K562 (cell line): ENCODE results near the gene CHDH. TPM values are rescaled to one million over a fixed set of nuclear protein-coding genes. Genes with fewer than 3 reads are reported as not detected.

Experiments
- ATAC-seq: fragments of 200-7000 bp; cut with Tn5 transposase; 3 replicates; pipeline ENCODE4 v1.9.1; 2020; ENCODE audit warnings: moderate library complexity
- BruUV-seq: library from RNA; stranded (reverse); fragments of 400-500 nt; replicated peaks from 2 replicates; lab custom pipeline; 2021; lab: Mats Ljungman, UMichigan
- CTCF ChIA-PET: fragments of 300-600 bp; formaldehyde crosslinking; extraction: SDS; loops from one replicate; lab custom pipeline; 2021; ENCODE audit warnings: low intra/inter-chr PET ratio; lab: Yijun Ruan, JAX
- POLR2A ChIA-PET: fragments of 300-600, 350-650 bp; sonication (Branson Sonifier 250); formaldehyde crosslinking; extraction: SDS; loops from one replicate; lab custom pipeline; 2021; ENCODE audit warnings: antibody characterized with exemption, inconsistent platforms; lab: Yijun Ruan, JAX
- DNase-seq, 4 experiments: peaks; one replicate each; pipeline versions ENCODE4 v3.0.0 to v3.0.0-alpha.2; 2011 to 2018; ENCODE audit warnings: low spot score in 3 of 4, mixed read lengths in 3 of 4; ENCODE audit errors: extremely low read depth in 1 of 4
- FAIRE-seq: peaks from 2 replicates; lab custom pipeline; 2011; peaks lifted over from hg19 to GRCh38; lab: Jason Lieb, UNC
- H2AFZ ChIP-seq: 2 replicates; pipeline ENCODE4 v1.6.0; 2011; ENCODE audit warnings: low read depth, low read length, control low read depth, inconsistent platforms
- H3K27ac ChIP-seq: fragments of 200-600 bp; 3 replicates; pipeline ENCODE4 v1.8.0; 2011; ENCODE audit warnings: low read depth, mild to moderate bottlenecking, control low read depth, inconsistent platforms, low read length, moderate library complexity, mixed read lengths; ENCODE audit errors: extremely low read depth
- H3K27me3 ChIP-seq, 2 experiments: fragments of 300-600 bp in 1 of 2; 2 replicates in 1 of 2; 3 replicates in 1 of 2; pipeline versions ENCODE4 v1.6.0 to v1.8.0; 2011; ENCODE audit warnings: inconsistent platforms in 2 of 2, low read length in 2 of 2, mild to moderate bottlenecking in 1 of 2, mixed read lengths in 1 of 2, moderate library complexity in 1 of 2; ENCODE audit not compliant: control insufficient read depth in 2 of 2, insufficient read depth in 2 of 2
- H3K36me3 ChIP-seq: fragments of 300-600 bp; 3 replicates; pipeline ENCODE4 v1.8.0; 2011; ENCODE audit warnings: mild to moderate bottlenecking, low read length, inconsistent platforms; ENCODE audit not compliant: control insufficient read depth, insufficient read depth
- H3K4me1 ChIP-seq, 2 experiments: fragments of 200-600 bp in 1 of 2; replicated peaks in 1 of 2; 2 replicates in 1 of 2; 3 replicates in 1 of 2; pipeline versions ENCODE4 v1.5.1 to v1.8.0; 2011; ENCODE audit warnings: inconsistent platforms in 2 of 2, low read length in 2 of 2, mild to moderate bottlenecking in 1 of 2, mixed read lengths in 1 of 2, moderate library complexity in 1 of 2; ENCODE audit not compliant: control insufficient read depth in 2 of 2, insufficient read depth in 2 of 2
- H3K4me2 ChIP-seq: 2 replicates; pipeline ENCODE4 v1.6.1; 2011; ENCODE audit warnings: low read length, control low read depth, inconsistent platforms, mixed read lengths; ENCODE audit not compliant: insufficient read depth
- H3K4me3 ChIP-seq: fragments of 200-600 bp; sonication (generic), shearing (Covaris generic); 2 replicates; pipeline ENCODE4 v1.5.1; 2016; ENCODE audit warnings: control low read depth, inconsistent platforms
- H3K79me2 ChIP-seq: fragments of 200-600 bp; 3 replicates; pipeline ENCODE4 v1.8.0; 2011; ENCODE audit warnings: low read length, inconsistent platforms; ENCODE audit not compliant: control insufficient read depth, insufficient read depth
- H3K9ac ChIP-seq, 2 experiments: 2 replicates each; pipeline versions ENCODE4 v1.6.0 to v1.6.1; 2011; ENCODE audit warnings: low read depth in 2 of 2, low read length in 2 of 2, control low read depth in 1 of 2, inconsistent platforms in 1 of 2, mild to moderate bottlenecking in 1 of 2, mixed read lengths in 1 of 2; ENCODE audit not compliant: insufficient read depth in 1 of 2
- H3K9me1 ChIP-seq: one replicate; pipeline ENCODE4 v1.6.0; 2011; ENCODE audit warnings: inconsistent platforms, mild to moderate bottlenecking, low read length, moderate library complexity; ENCODE audit not compliant: control insufficient read depth, insufficient read depth
- H3K9me3 ChIP-seq: replicated peaks from 2 replicates; pipeline ENCODE4 v1.5.1; 2011; ENCODE audit warnings: low read depth, low read length, inconsistent platforms; ENCODE audit not compliant: control insufficient read depth, insufficient read depth
- H4K20me1 ChIP-seq: replicated peaks from 2 replicates; pipeline ENCODE4 v1.6.1; 2011; ENCODE audit warnings: low read length, inconsistent platforms, mixed read lengths; ENCODE audit not compliant: control insufficient read depth, insufficient read depth
- ATF1 ChIP-seq, 2 experiments: fragments of 450-650 bp in 1 of 2; IDR thresholded peaks; 2 replicates each; pipeline ENCODE4 v1.6.1; 2016; ENCODE audit warnings: missing compliant biosample characterization in 1 of 2, missing genetic modification characterization in 1 of 2
- CHD2 ChIP-seq: IDR thresholded peaks from 2 replicates; pipeline ENCODE4 v1.6.1; 2011; ENCODE audit warnings: low read depth, low read length
- CREB5 ChIP-seq: fragments of 250-450 bp; sonication (Bioruptor Pico); IDR thresholded peaks from 2 replicates; pipeline ENCODE4 v1.5.0; 2020; ENCODE audit warnings: mild to moderate bottlenecking
- CXXC5 ChIP-seq: fragments of 250-450 bp; sonication (Bioruptor Pico); IDR thresholded peaks from 2 replicates; pipeline ENCODE4 v1.8.0; 2022; ENCODE audit warnings: inconsistent platforms, mild to moderate bottlenecking, moderate library complexity
- KHSRP ChIP-seq: fragments of 450-650 bp; IDR thresholded peaks from 2 replicates; pipeline ENCODE4 v1.6.1; 2017
- MAZ ChIP-seq, 2 experiments: fragments of 450-650 bp in 1 of 2; sonication (generic) in 1 of 2; formaldehyde crosslinking; IDR thresholded peaks in 1 of 2; conservative IDR thresholded peaks in 1 of 2; 2 replicates each; pipeline versions ENCODE4 v1.4.0 to v1.5.0; 2020; ENCODE audit warnings: mild to moderate bottlenecking in 1 of 2, missing genetic modification reagents in 1 of 2
- NR4A1 ChIP-seq, 2 experiments: fragments of 250-450 bp in 1 of 2; fragments of 450-650 bp in 1 of 2; sonication (Bioruptor Pico) in 1 of 2; IDR thresholded peaks; 2 replicates each; pipeline versions ENCODE4 v1.4.0 to v1.6.1; 2016 to 2020; ENCODE audit warnings: mild to moderate bottlenecking in 2 of 2, missing compliant biosample characterization in 1 of 2, missing genetic modification characterization in 1 of 2, moderate library complexity in 1 of 2
- PHF8 ChIP-seq: fragments of 200-600 bp; sonication (generic); IDR thresholded peaks from 2 replicates; pipeline ENCODE4 v1.6.1; 2012; ENCODE audit warnings: mixed run types, mild to moderate bottlenecking, inconsistent platforms, low read length, moderate library complexity, borderline replicate concordance
- SIX5 ChIP-seq, 2 experiments: IDR thresholded peaks; 2 replicates each; pipeline ENCODE4 v1.6.1; 2011; ENCODE audit warnings: low read length in 2 of 2, borderline replicate concordance in 1 of 2, low read depth in 1 of 2, mild to moderate bottlenecking in 1 of 2, moderate library complexity in 1 of 2; ENCODE audit not compliant: insufficient read depth in 1 of 2
- SMAD4 ChIP-seq: fragments of 250-450 bp; sonication (Bioruptor Pico); conservative IDR thresholded peaks from 2 replicates; pipeline ENCODE4 v1.8.0; 2021; ENCODE audit warnings: inconsistent platforms, mild to moderate bottlenecking, moderate library complexity
- SRSF9 ChIP-seq: fragments of 200-400 bp; formaldehyde crosslinking; IDR thresholded peaks from 2 replicates; pipeline ENCODE4 v1.6.1; 2017; ENCODE audit warnings: low read depth, low read length, borderline replicate concordance
- TCF7 ChIP-seq: sonication (generic); IDR thresholded peaks from 2 replicates; pipeline ENCODE4 v1.6.1; 2016; ENCODE audit warnings: antibody characterized with exemption, borderline replicate concordance
- ZNF316 ChIP-seq: fragments of 450-650 bp; IDR thresholded peaks from 2 replicates; pipeline ENCODE4 v1.6.1; 2016
- ZNF830 ChIP-seq: fragments of 250-450 bp; sonication (Bioruptor Pico); IDR thresholded peaks from 2 replicates; pipeline ENCODE4 v1.5.0; 2021; ENCODE audit warnings: mild to moderate bottlenecking
- ZZZ3 ChIP-seq: fragments of 450-650 bp; IDR thresholded peaks from 2 replicates; pipeline ENCODE4 v1.6.1; 2016; ENCODE audit warnings: antibody characterized with exemption, mild to moderate bottlenecking, moderate library complexity
- WGBS: fragments of 100-300 bp; shearing (Covaris generic); methylation state at CpG from one replicate; pipeline ENCODE4 v1.1.6; 2016; ENCODE audit warnings: low coverage, mixed read lengths; ENCODE audit not compliant: insufficient coverage; ENCODE audit errors: missing lambda C conversion rate; 5-methylcytosine and 5-hydroxymethylcytosine counted together
- in situ Hi-C: fragments of 300-500 bp; cut with MboI; formaldehyde crosslinking; loops from 4 replicates; pipeline ENCODE4 v1.15.0; 2018; ENCODE audit warnings: inconsistent platforms, mixed read lengths
- intact Hi-C: fragments of 100-400 bp; cut with micrococcal nuclease; formaldehyde crosslinking; loops from 2 replicates; pipeline ENCODE4 v1.14.2; 2022
- polyA plus RNA-seq, 8 experiments: library from polyadenylated mRNA; depleted of rRNA in 4 of 8; stranded (reverse) in 5 of 8; unstranded in 3 of 8; fragments of >200 nt; fragmentation: Nextera tagmentation in 2 of 8; fragmentation: Illumina TruSeq in 1 of 8; extraction: Ambion mirVana in 2 of 8; extraction: Trizol in 1 of 8; gene quantifications; 2 replicates each; pipeline versions ENCODE4 v1.2.1 to v1.2.3, GENCODE V29; 2011 to 2014; ENCODE audit warnings: inconsistent platforms in 1 of 8, missing spikeins in 1 of 8
- total RNA-seq, 7 experiments: library from RNA; depleted of rRNA in 6 of 7; stranded (reverse); fragments of >200 nt in 6 of 7; fragmentation: Illumina TruSeq in 2 of 7; extraction: Trizol in 2 of 7; gene quantifications; 2 replicates each; pipeline versions ENCODE4 v1.2.1 to v1.2.3, GENCODE V29; 2011 to 2021; ENCODE audit warnings: low replicate concordance in 1 of 7

The CHDH gene
- total and polyA plus RNA-seq, 9 of the 15 experiments (the other 6 are each of a cell fraction or from before 2014, with no cell fraction given): 0.06 to 1.9 (median 0.46) TPM

- intact Hi-C loops: no loop called here
- Histone ChIP-seq H3K27ac (no peak overlapping the region), H3K9me1 (peaks cover 2% of the 10 kb centered on the region), H3K36me3 (no peaks in the 10 kb centered on the region), H4K20me1 (no peaks in the 10 kb centered on the region), H3K79me2 (no peaks in the 10 kb centered on the region), H3K9ac (no peak overlapping the region), H3K4me3 (no peak overlapping the region), H3K9me3 (no peaks in the 10 kb centered on the region), H2AFZ (no peak overlapping the region), H3K4me1 (no peaks in the 10 kb centered on the region), H3K4me2 (no peak overlapping the region), H3K27me3 (peaks cover 0 to 32% of the 10 kb centered on the region in 2 experiments; a peak in 2 of 5 replicates)
- DNase-seq (no peak), ATAC-seq (no peak), FAIRE-seq (no peak)
- POLR2A ChIA-PET: no interaction called here
- no TSS peak for BruUV-seq
- 0% methylated on average over 9 of the region's 9 CpGs for WGBS
- in situ Hi-C loops: no loop called here
- CTCF ChIA-PET: no interaction called here
- no peak for TF ChIP-seq KHSRP
- no peak for TF ChIP-seq ZNF830 (CRISPR knock-in tag)
- no peak for TF ChIP-seq MAZ (CRISPR knock-in tag; conservative IDR thresholded peaks at IDR 0.05 in 1 of 2, IDR thresholded peaks at IDR 0.05 in 1 of 2)
- TF ChIP-seq NR4A1 (CRISPR knock-in tag; IDR thresholded peaks at IDR 0.05): no peak
- no peak for TF ChIP-seq NR4A1 (tag; IDR thresholded peaks at IDR 0.05)
- TF ChIP-seq ZNF316: no peak
- no peak for TF ChIP-seq PHF8
- no peak for TF ChIP-seq CHD2
- no peak for TF ChIP-seq SIX5 (IDR thresholded peaks at IDR 0.05; ENCODE audit: borderline replicate concordance in 1 of 2, insufficient read depth in 1 of 2, low read depth in 1 of 2, low read length in 2 of 2)
- no peak for TF ChIP-seq CXXC5
- TF ChIP-seq SMAD4 (CRISPR knock-in tag): no peak
- no peak for TF ChIP-seq SRSF9
- TF ChIP-seq ZZZ3: no peak
- TF ChIP-seq TCF7: no peak
- TF ChIP-seq CREB5 (CRISPR knock-in tag): no peak
- TF ChIP-seq ATF1 (CRISPR knock-in tag; IDR thresholded peaks at IDR 0.05): no peak
- TF ChIP-seq ATF1 (tag; IDR thresholded peaks at IDR 0.05): no peak
- TF ChIP-seq, all 486 proteins: peak for 0
Measured at GRCh38 chr3:53776494-53777101, 69.6 kb downstream of the CHDH start.
